Skeletal muscle tissue (tissue), 4 donors: ENCODE measurements around the gene RPA3. TPM values are rescaled to one million over a fixed set of nuclear protein-coding genes. Genes with fewer than 3 reads are reported as not detected.

Source experiments
- H3K27ac ChIP-seq: one replicate; pipeline ENCODE4 v1.7.0; 2013; ENCODE audit warnings: mild to moderate bottlenecking, low read depth, low read length, inconsistent platforms
- H3K27me3 ChIP-seq, 3 donors: one replicate each; pipeline ENCODE4 v1.7.0; 2013; ENCODE audit warnings: low read length in 3 of 3; ENCODE audit not compliant: control insufficient read depth in 3 of 3, insufficient read depth in 3 of 3
- H3K36me3 ChIP-seq, 3 donors: one replicate each; pipeline ENCODE4 v1.7.0; 2013; ENCODE audit warnings: low read length in 3 of 3; ENCODE audit not compliant: control insufficient read depth in 3 of 3, insufficient read depth in 3 of 3
- H3K4me1 ChIP-seq, 3 donors: one replicate each; pipeline ENCODE4 v1.7.0; 2013; ENCODE audit warnings: low read length in 3 of 3, mild to moderate bottlenecking in 3 of 3; ENCODE audit not compliant: control insufficient read depth in 3 of 3, insufficient read depth in 3 of 3
- H3K4me3 ChIP-seq, 3 donors: one replicate each; pipeline ENCODE4 v1.7.0; 2013; ENCODE audit warnings: low read length in 3 of 3
- H3K9ac ChIP-seq, 3 donors: one replicate each; pipeline ENCODE4 v1.7.0; 2013; ENCODE audit warnings: low read length in 3 of 3, mild to moderate bottlenecking in 3 of 3, moderate library complexity in 2 of 3, low read depth in 1 of 3
- H3K9me3 ChIP-seq, 3 donors: one replicate each; pipeline ENCODE4 v1.7.0; 2013; ENCODE audit warnings: low read length in 3 of 3; ENCODE audit not compliant: control insufficient read depth in 3 of 3
- total RNA-seq: library from RNA; depleted of rRNA; stranded (reverse); fragments of >200 nt; gene quantifications from one replicate; pipeline ENCODE4 v1.2.3, GENCODE V29; 2014
- donor health status: Osteomylitis.

Gene RPA3
- total RNA-seq, 1 donor from 2014 or later: 14.1 TPM

DNA sequence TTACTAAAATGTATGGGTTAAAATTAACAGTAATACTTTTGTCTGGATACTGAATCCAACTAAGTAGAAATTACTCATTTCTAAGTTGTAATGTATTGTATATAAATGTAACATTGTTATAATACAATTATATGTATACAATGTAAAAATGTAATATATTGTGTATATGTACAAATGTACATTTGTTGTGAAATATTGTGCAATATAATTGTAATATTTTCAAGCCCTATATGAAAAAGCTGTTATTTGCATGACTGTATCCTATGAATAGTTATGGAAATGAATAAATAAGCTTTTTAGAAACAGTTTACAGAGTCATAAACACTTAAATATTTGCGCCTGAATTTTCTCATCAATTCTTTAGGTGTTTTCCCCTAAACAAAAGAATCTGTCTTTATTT lies 98.2 kb downstream of the RPA3 start:
- Histone ChIP-seq H3K4me1 (no peaks in the 10 kb centered on the region), H3K36me3 (no peaks in the 10 kb centered on the region), H3K27ac (no peak overlapping the region), H3K9ac (no peak overlapping the region), H3K4me3 (no peak overlapping the region), H3K27me3 (no peaks in the 10 kb centered on the region), H3K9me3 (no peaks in the 10 kb centered on the region)

DNA sequence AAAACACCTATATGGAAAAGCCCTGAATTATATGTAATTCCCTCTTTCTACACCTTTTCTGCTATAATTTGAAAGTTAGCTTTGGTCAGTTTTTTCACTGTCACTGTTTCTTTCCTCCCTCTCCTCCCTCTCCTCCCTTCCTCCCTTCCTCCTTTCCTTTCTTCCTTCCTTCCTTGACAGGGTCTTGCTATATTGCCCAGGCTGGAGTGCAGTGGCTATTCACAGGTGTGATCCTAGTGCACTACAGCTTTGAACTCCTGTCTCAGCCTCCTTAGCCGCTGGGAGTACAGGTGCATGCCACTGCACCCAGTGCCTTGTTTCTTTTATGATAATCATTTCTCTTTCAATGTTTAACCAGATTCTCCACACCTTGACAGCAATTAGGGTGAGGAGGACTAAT lies 100.0 kb downstream of the RPA3 start:
- H3K4me1 ChIP-seq: no peaks in the 10 kb centered on the region
- no peak overlapping the region for H3K4me3 ChIP-seq
- no peak overlapping the region for H3K27ac ChIP-seq
- H3K9me3 ChIP-seq: no peaks in the 10 kb centered on the region
- H3K9ac ChIP-seq: no peak overlapping the region
- no peaks in the 10 kb centered on the region for H3K36me3 ChIP-seq
- H3K27me3 ChIP-seq: no peaks in the 10 kb centered on the region

DNA sequence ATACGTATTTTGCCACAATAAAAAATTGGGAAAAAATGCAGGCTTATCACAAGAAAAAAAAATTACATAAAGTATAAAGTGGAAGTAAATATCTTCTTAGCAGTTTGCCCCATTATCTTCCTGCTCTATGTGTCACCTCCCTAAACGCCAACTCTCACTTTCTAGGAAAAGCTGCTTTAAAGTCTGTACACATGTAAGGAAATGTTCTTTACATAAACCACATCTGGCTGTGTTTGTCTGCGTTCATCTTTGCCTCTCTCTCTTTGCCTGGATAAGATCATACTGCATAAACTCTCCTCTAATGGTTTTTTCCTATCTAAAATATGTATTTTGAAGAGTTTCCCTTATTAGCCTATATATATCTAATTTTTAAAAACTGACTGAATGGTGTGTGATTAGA lies 100.9 kb downstream of the RPA3 start:
- Histone ChIP-seq H3K4me3 (no peak overlapping the region), H3K9ac (no peak overlapping the region), H3K27ac (no peak overlapping the region)

DNA sequence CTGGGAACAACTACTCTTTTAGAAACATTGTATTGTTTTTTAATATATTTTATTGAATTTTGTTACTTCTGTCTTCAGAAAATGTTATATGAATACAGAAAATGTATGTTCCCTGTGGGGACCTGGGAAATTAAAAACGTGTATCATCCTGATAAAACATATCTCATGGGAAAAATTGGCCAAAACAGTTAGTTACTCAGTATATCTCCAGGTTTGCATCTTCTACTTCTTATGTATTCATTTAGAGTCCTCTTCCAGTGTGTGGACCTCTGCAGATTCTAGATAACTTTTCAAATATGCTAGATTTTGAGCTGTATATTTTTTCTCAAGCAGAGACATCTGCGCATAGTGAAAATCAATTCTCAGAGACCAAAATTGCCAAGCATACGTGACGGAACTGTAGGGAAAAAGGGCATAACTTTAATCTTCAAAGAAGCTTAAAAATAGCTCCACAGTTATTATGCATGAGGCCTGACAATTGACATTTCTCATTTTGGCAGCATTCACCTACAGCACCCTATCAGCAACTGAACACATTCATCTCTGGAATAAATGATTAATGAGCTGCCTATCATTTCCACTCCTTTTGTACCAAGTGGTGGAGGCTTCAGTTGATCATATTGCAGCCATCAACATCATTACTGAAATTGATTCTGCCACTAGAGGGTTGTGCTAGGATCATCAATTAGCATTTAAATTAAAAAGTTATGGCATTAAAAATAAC lies 104.2 kb downstream of the RPA3 start:
- Histone ChIP-seq H3K9ac (no peak overlapping the region), H3K36me3 (peaks cover 0 to 2% (median 0%) of the 10 kb centered on the region in 3 donors), H3K4me1 (no peaks in the 10 kb centered on the region), H3K9me3 (no peaks in the 10 kb centered on the region), H3K27me3 (no peaks in the 10 kb centered on the region), H3K4me3 (no peak overlapping the region), H3K27ac (no peak overlapping the region)

More for the DNA sequence above, 100.9 kb downstream of the RPA3 start:
- H3K27me3 ChIP-seq: no peaks in the 10 kb centered on the region
- no peaks in the 10 kb centered on the region for H3K36me3 ChIP-seq
- no peaks in the 10 kb centered on the region for H3K9me3 ChIP-seq
- H3K4me1 ChIP-seq: no peaks in the 10 kb centered on the region

DNA sequence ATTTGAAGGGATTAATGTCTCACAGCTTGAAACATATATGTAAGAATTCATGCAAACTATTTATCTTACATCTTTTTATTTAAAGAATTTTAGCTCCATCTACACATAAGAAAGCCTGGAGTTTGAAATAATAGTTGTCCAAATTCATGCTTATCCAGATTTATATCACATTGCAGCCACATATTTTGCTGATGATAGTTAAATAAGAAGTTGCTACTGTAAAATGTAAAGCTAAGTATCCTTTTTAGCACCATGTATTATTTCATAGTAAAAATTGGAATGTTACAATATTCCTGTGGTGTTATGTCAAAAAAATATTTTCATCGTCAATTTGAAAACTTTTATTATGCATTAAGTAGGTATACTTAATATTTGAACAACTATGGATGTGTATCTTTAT lies 105.2 kb downstream of the RPA3 start:
- H3K9me3 ChIP-seq: no peaks in the 10 kb centered on the region
- H3K36me3 ChIP-seq: peaks cover 0 to 2% (median 0%) of the 10 kb centered on the region in 3 donors
- H3K27me3 ChIP-seq: no peaks in the 10 kb centered on the region
- H3K4me3 ChIP-seq: no peak overlapping the region
- no peak overlapping the region for H3K27ac ChIP-seq
- H3K9ac ChIP-seq: no peak overlapping the region
- H3K4me1 ChIP-seq: no peaks in the 10 kb centered on the region

DNA sequence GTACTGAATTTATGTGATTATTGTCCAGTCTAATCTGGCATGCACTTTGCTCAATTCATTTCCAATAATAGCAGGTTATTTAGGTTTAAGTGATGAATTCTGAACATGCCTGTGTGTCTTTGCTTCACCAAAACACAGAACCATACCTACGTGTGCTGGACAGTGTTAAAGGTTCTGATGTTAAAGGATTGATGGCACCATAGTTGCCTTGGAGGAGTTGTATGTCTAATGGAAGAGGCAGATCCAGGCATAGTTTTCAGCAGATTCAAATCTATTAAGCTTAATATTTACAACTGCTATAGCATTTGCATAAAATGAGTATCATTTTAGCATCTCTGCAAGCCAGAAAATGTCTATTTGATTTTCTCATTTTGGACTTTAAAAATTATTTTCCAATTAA lies 105.9 kb downstream of the RPA3 start:
- H3K9ac ChIP-seq: no peak overlapping the region
- no peaks in the 10 kb centered on the region for H3K9me3 ChIP-seq
- no peak overlapping the region for H3K4me3 ChIP-seq
- peaks cover 0 to 6% (median 5%) of the 10 kb centered on the region in 3 donors for H3K36me3 ChIP-seq
- H3K27ac ChIP-seq: no peak overlapping the region
- H3K27me3 ChIP-seq: no peaks in the 10 kb centered on the region
- H3K4me1 ChIP-seq: no peaks in the 10 kb centered on the region

DNA sequence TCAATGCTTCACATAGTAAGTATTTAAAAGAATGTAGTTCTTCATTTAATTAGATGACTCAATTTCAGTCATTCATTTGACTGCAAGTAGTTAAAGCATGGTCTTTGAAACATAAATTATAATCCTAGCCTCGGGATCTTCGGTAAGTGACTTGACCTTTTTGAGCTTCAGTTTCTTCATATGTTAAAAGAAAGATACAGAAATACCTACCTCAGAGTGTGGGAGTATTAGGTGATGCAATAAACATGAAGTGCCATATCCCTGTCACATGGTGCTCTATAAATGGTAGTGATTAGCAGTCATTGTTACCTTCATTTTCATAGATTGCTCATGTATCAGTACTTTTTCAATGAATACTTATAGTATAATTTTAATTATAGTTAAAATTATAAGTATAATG lies 109.1 kb downstream of the RPA3 start:
- Histone ChIP-seq H3K27ac (no peak overlapping the region), H3K4me3 (no peak overlapping the region), H3K36me3 (peaks cover 9 to 11% (median 10%) of the 10 kb centered on the region in 3 donors), H3K9ac (no peak overlapping the region), H3K27me3 (no peaks in the 10 kb centered on the region), H3K9me3 (no peaks in the 10 kb centered on the region), H3K4me1 (no peaks in the 10 kb centered on the region)

DNA sequence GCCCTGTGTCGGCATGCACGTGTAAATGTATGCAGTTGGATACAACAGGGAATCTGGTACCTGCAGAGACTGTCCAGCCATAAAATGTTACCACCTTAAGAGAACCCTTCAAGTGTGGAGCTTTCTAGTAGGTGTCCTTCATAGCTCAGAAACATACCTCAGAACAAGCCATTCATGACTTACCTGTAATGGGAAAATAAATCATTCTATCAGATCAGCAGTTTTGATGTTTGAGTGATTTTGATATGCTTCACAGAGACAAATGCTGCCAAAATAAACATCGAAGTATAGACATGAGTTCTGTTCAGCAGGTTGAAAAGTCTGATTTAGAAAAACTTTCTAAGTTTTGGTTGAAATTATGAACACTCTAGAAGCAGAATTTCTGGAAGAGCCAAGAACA lies 111.4 kb downstream of the RPA3 start:
- Histone ChIP-seq H3K27me3 (no peaks in the 10 kb centered on the region), H3K9me3 (no peaks in the 10 kb centered on the region), H3K9ac (no peak overlapping the region), H3K4me3 (no peak overlapping the region), H3K4me1 (no peaks in the 10 kb centered on the region), H3K36me3 (peaks cover 9 to 11% (median 10%) of the 10 kb centered on the region in 3 donors), H3K27ac (no peak overlapping the region)

DNA sequence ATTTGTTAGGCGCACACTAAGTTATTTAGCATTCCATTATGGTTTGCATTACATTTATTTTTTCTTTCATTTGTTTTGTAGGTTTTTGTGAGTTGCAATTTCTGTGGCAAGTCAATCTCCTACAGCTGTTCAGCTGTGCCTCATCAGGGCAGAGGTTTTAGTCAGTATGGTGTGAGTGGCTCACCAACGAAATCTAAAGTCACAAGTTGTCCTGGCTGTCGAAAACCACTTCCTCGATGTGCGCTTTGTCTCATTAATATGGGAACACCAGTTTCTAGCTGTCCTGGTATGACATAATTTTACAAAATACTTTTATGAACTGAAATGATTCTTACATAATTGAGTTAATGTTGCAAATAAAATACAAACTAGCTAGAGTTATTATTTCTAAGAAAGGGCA lies 122.2 kb downstream of the RPA3 start:
- peaks cover 0 to 20% (median 18%) of the 10 kb centered on the region in 3 donors for H3K36me3 ChIP-seq
- H3K4me1 ChIP-seq: no peaks in the 10 kb centered on the region
- H3K27me3 ChIP-seq: no peaks in the 10 kb centered on the region
- no peak overlapping the region for H3K27ac ChIP-seq
- no peak overlapping the region for H3K4me3 ChIP-seq
- H3K9ac ChIP-seq: no peak overlapping the region
- H3K9me3 ChIP-seq: no peaks in the 10 kb centered on the region

DNA sequence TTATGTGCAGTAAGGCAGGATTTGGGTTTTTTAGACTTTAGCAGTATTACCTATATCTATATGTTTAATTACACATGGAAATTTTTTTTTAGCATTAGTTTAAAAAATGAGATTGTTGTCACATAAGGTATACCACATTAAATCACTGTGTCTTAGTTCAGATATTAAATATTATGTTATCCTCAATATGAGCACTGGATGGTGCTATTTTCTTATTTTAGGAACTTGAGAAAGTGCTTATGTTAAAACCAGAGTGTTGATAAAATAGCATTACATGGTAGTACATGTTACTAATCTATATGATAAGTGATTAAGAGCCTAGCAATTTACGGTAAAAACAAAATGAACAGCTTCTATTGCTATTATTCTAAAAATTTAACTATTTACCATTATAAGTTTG lies 123.0 kb downstream of the RPA3 start:
- H3K27me3 ChIP-seq: no peaks in the 10 kb centered on the region
- no peaks in the 10 kb centered on the region for H3K9me3 ChIP-seq
- no peak overlapping the region for H3K27ac ChIP-seq
- no peak overlapping the region for H3K4me3 ChIP-seq
- H3K4me1 ChIP-seq: no peaks in the 10 kb centered on the region
- peaks cover 0 to 20% (median 18%) of the 10 kb centered on the region in 3 donors for H3K36me3 ChIP-seq
- H3K9ac ChIP-seq: no peak overlapping the region
